HFF-Myc (cell line): Measurements from ENCODE around the gene CYTH3.
"Not testable (repeated sequence)": the region's sequence is repeated elsewhere in the genome, so short reads cannot be mapped to it uniquely, and the experiment has no call there.

Source experiments
- DNase-seq: peaks from one replicate; pipeline ENCODE4 v3.0.0-alpha.2; 2011; ENCODE audit warnings: low read depth; ENCODE audit errors: extremely low read depth
- H3K4me3 ChIP-seq: replicated peaks from 2 replicates; pipeline ENCODE4 v1.5.1; 2011; ENCODE audit warnings: low read depth, mild to moderate bottlenecking, control low read depth, low read length
- TF ChIP-seq, protein P1 (sequence below): IDR thresholded peaks from 2 replicates; pipeline ENCODE4 v1.5.1; 2012; ENCODE audit warnings: mild to moderate bottlenecking, low read depth, low read length, control low read depth; ENCODE audit errors: missing control alignments

The CYTH3 gene

DNA sequence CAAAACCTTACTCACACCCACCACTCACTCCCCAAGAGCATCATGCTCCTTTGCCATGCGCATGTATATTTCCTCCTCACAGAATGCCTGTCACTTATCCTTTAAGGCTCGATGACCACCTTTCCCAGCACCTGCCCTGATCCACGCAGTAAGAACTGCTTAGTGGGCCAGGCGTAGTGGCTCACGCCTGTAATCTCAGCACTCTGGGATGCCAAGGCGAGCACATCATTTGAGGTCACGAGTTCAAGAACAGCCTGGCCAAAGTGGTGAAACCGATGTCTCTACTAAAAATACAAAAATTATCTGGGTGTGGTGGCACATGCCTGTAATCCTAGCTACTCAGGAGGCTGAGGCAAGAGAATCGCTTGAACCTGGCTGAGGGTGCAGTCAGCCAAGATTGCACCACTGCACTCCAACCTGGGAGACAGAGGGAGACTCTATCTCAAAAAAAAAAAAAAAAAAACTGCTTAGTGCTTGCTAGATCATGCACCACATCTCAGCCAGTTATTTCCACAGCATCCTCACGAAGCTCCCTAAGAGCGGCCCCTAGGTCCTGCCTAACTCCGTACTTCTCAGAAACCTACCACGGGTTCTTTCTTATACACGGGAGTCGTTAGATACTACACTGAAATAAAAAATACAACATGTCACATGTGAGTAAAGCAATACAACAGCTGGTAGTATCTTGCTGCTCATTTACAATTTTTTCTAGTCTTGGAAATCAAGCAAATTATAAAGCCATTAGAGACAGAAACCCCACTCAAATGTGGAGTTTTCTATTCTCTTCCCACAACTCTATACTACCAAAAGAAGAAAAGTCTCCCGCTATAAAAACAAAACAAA lies 37.2 kb downstream of the CYTH3 start:
- TF ChIP-seq, protein P1, sequence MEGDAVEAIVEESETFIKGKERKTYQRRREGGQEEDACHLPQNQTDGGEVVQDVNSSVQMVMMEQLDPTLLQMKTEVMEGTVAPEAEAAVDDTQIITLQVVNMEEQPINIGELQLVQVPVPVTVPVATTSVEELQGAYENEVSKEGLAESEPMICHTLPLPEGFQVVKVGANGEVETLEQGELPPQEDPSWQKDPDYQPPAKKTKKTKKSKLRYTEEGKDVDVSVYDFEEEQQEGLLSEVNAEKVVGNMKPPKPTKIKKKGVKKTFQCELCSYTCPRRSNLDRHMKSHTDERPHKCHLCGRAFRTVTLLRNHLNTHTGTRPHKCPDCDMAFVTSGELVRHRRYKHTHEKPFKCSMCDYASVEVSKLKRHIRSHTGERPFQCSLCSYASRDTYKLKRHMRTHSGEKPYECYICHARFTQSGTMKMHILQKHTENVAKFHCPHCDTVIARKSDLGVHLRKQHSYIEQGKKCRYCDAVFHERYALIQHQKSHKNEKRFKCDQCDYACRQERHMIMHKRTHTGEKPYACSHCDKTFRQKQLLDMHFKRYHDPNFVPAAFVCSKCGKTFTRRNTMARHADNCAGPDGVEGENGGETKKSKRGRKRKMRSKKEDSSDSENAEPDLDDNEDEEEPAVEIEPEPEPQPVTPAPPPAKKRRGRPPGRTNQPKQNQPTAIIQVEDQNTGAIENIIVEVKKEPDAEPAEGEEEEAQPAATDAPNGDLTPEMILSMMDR, result no peak
- H3K4me3 ChIP-seq, result no peak overlapping the region
- no peak for DNase-seq

DNA sequence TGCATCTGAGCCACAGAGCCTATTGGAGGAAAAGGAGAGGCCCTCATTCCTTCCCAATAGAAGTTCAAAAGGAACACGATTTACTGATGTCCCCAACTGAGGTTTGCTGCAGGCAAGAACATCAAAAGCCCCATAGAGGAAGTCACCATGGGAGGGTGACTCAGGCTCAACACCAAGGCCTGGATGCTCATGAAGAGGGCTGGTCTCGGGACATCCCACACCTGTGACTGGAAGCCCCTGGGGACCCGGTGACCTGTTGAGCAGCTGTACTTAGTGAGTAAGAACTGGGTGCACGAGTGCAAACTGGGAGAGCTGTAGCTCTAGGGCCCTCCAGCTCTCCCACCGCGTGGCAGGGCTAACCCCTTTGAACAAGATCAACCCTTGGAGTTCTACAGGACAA lies 38.0 kb downstream of the CYTH3 start:
- DNase-seq, result no peak
- H3K4me3 ChIP-seq, result no peak overlapping the region
- TF ChIP-seq, protein P1, result no peak

DNA sequence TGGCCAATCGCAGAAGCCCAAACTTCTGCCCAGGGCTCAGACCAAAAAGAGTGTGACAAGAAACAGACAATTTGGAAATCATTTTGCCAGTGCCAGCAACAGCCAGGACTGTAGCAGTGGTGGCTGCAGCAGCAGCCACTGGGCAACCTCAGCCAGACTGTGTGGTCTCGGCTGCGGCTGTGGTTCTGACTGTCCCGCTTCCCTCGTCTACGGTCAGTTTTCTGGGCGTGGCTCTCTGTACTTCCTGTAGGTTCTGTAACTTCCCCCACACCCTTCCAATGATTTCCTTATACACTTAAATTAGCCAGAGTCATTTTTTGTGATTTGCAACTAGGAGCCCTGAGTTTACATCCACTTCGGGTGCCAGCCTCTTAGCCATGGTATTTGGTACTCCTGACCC lies 39.9 kb downstream of the CYTH3 start:
- TF ChIP-seq, protein P1, result no peak
- H3K4me3 ChIP-seq, result no peak overlapping the region
- no peak for DNase-seq

DNA sequence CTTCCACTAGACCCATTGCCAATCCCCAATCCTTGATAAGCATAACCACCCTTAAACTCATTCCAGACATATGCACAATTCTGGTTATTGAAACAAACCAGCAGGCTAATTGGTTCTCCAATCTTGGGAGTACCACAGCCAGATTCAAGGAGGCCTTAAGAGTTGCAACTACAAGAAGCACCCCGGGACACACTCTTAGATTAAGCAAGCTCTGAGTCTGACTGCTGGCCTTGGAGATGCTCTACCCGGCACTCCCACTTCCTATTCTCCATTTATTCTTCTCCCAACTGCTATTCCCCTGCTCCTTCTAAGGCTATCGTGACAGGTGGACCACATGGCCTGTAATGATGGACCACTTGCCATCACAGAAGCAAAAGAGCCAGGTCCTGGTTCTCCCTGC lies 40.3 kb downstream of the CYTH3 start:
- no peak for DNase-seq
- TF ChIP-seq, protein P1, result no peak
- no peak overlapping the region for H3K4me3 ChIP-seq

DNA sequence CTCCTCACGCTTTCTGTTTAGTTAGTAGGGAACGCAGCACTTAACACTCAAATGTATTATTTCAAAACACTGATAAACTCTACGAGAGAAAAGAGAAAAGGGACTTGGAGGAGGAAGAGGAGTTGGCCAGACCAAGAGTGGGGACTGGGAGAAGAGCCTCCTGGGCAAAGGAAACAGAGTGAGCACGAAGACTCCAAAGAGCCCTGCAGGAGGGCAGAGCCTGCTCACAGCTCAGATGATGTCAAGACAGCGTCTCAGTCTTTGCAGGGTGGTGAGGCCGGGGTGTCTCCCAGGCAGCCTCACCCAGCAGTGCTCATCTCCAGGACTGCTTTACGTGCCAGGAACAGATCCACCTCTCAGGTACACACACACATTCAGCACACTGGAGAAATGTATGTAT lies 41.2 kb downstream of the CYTH3 start:
- TF ChIP-seq, protein P1, result no peak
- H3K4me3 ChIP-seq, result no peak overlapping the region
- DNase-seq, result no peak

DNA sequence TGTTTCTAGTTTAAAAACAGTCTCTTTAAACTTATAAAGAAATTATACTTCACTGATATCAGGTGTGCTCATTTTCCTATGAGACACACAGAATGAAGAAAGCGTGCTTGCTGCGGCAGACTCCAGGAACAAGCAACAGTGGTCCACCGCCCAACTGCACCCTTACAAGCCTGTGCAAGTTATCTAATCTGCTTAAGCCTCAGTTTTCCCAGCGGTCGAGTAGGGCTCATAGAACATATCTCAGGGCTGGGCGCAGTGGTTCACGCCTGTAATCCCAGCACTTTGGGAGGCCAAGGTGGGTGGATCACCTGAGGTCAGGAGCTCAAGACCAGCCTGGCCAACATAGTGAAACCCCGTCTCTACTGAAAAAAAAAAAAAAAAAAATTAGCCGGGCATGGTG lies 43.1 kb downstream of the CYTH3 start:
- not testable (repeated sequence) for H3K4me3 ChIP-seq, DNase-seq

DNA sequence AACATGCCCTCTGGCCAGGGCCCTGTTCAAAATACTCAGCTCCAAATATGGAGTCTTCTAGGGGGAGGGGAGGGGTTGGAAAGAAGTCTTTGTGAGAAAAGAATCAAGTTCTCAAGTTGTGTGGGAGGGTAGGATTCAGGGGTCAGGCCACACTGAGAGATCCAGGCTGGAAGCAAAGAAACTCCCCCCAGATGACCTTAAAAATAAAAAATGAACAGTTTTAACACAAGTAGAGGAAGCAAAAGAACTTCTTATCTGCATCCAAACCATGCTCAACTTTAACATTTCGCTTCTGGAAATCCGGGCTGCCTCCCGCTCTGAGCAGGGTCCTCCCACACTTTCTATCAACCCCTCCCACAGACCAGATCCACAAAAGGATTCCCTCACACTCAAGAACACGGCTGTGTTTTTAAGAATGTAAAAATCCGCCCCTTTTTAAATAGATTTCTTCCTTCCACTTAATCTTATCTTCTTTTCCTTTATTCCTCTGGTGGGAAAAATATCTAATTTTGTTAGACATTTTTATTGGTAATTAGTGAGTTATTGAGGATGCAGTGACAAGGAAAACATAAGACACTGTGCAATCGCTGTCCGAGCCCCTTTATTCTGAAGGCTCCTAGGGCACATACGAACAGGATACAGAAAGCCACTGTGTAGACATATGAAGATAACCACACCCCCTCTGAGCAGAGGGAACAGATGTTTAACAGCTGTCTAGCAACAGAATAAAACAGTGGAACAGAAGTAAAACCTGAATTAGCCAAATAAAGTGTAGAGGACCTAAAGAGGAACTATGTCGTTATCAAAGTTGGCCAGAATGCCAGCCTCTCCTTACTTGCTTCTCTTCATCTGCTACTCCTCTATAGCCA lies 43.8 kb downstream of the CYTH3 start:
- H3K4me3 ChIP-seq, result peak overlapping the region; percentile 21
- TF ChIP-seq, protein P1, result no peak
- DNase-seq, result no peak
